NCI-H82 treated with DMSO at 0.1 percent for 48 hours (cell line): ENCODE data around the gene GNS.
"Not testable (repeated sequence)": the region's sequence is repeated elsewhere in the genome, so short reads cannot be mapped to it uniquely, and the experiment has no call there.

Source experiments
- DNase-seq: peaks from one replicate; lab custom pipeline; 2025; ENCODE audit not compliant: unreplicated experiment; lab: John Stamatoyannopoulos, UW

GNS gene

GRCh38 chr12:64700532-64700931 lies 58.7 kb downstream of the GNS start:
- DNase-seq = no peak

DNA sequence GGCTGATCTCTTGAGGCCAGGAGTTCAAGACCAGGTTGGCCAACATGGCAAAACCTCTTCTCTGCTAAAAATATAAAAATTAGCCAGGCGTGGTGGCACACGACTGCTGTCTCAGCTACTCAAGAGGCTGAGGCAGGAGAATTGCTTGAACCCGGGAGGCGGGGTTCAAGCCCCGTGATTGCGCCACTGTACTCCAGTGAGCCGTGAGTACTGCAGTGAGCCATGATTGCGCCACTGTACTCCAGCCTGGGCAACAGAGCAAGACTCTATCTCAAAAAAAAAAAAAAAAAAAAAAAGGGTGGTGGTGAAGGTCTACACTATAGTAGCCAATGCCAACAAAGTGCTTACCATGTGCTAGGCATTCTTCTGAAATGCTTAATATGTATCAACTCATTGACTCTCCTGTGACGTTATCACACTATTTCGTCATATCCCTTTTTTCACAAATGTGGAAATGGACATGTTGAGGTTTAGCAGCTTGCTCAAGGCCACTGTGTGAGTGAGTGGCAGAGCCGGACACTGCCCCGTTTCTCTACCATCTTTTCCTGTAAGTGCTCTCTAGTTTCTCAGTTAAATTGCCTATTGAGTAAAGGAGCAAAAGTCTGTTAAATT lies 59.6 kb downstream of the GNS start:
- no peak for DNase-seq

DNA sequence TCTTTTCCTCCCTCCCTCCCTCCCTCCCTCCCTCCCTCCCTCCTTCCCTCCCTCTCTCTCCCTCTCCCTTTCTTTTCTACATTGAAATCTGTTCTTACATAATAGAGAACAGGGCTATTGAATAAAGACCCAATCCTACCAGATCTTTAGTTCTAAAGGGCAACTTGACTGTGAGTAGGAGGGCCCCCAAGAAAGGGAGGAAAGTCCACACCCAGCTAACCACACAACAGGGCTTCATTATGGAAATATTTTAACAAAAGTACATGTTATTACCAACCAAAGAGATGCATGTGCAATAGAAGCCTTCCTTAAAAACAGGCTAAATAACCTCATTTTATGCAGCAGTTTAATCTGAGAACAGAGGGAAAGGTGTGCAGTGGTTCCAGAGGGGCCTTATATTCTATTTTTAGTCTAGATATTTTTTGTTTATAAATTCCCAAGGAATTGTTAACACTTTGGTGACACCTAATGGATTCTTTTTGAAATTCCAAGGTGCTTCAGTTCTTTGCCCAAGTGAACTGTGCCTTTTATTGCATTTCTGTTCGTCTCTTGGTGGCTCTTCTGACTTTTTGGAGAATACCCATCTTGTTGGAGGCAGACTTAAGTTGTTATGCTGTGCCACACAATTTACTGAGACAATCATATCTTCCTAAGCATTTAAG lies 63.0 kb downstream of the GNS start:
- no peak for DNase-seq

DNA sequence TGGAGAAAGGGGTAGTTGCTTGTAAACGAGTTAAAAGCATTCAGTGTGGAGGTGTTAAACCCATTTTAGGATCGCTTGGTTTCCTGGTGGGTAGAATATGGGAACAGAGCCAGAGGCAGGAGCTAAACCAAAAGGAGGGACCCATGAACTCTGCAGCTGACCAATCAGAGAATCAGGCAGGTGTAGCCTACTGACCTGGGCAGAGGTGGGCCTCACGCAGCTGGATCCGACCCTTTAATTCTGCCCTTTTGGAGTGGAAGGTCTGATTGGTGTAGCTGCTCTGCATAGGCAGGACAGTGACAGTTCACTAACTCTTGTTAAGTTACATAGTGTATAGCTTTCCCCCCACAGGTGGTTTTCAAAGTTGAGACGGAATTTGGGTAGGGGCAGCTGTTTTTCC lies 63.7 kb downstream of the GNS start:
- no peak for DNase-seq

GRCh38 chr12:64694130-64695040 lies 64.8 kb downstream of the GNS start:
- no peak for DNase-seq

DNA sequence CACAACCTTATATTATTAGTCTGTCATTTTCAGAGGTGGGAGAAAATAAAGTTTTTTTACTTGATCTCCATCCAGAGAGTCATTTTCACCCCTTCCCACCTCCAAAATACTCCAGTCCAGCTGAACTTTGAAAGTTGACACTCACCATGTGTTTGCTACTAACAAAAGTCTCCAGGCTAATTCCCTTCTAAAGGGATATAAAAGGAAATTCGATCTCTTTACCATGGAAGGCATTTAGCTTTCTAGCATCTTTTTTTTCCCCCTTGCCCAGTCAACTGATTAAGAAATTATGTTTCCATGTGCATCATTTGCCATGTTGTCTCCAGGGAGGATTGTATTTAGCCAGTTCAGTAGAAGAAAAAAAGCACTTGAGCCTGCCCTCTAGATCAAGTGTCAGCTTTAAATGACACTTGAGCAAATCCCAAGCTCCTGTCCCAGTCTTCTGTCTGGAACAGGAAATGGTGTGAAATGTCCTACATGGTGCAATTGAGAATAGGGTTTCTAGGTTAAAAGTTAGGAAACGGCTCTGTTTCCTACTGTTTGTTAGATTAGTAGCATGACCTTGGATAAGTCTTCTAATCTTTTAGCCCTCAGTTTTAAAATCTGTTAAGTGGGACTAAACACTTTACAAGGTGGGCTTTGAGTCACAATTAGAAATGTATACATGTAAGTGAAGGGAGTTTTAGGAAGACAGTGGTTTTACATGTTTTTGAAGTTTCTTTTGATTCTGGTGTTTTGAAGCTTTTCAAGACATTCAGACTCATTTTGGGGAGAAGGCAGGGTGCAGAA lies 67.2 kb downstream of the GNS start:
- peak; percentile 89 for DNase-seq

- peak; percentile 67 for DNase-seq
Measured at GRCh38 chr12:64691227-64691794, 67.9 kb downstream of the GNS start.

DNA sequence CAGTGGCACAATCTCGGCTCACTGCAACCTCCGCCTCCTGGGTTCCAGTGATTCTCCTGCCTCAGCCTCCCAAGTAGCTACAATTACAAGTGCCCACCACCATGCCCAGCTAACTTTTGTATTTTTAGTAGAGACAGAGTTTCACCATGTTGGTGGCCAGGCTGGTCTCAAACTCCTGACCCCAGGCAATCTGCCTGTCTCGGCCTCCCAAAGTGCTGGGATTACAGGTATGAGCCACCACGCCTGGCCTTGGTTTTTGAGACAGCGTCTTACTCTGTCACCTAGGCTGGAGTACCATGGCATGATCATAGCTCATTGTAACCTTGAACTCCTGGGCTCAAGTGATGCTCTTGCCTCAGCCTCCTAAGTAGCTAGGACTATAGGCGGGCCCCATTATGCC lies 69.0 kb downstream of the GNS start:
- not testable (repeated sequence) for DNase-seq

- DNase-seq = no peak
Measured at GRCh38 chr12:64688715-64689114, 70.5 kb downstream of the GNS start.

GRCh38 chr12:64688219-64688618 lies 71.0 kb downstream of the GNS start:
- DNase-seq = no peak

GRCh38 chr12:64687816-64688215 lies 71.4 kb downstream of the GNS start:
- no peak for DNase-seq

DNA sequence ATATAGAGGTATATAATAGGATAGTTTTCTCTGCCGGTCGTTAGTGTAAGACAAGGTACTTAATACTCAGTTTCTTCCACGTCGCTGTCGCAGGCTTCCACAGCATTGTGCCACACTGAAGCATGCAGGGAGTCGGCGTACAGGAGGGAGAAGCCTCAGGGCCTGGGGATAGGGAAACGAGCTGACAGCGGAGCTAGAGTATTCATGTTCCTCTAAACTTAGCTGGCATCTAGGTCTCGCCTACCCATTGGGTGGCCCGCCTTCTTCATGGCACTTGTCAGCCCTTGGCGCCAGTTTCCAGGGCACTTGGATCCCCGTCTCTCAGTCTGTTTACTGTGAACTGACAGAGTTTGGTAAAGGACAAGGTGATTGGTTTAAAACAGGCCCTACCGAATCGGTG lies 73.6 kb downstream of the GNS start:
- no peak for DNase-seq

DNA sequence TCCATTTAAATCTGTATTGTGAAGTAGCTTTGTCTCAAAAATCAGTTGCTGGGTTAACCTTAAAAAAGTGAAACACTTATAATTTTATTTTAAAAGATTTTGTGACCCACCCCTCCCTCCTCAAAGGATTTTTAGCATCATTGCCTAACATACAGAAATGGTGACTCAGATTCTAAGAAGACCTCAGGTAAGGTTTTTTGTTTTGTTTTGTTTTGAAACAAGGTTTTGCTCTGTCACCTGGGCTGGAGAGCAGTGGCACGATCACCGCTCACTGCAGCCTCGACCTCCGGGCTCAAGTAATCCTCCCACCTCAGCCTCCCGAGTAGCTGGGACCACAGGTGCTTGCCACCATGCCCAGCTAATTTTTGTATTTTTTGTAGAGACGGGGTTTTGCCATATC lies 74.2 kb downstream of the GNS start:
- no peak for DNase-seq

DNA sequence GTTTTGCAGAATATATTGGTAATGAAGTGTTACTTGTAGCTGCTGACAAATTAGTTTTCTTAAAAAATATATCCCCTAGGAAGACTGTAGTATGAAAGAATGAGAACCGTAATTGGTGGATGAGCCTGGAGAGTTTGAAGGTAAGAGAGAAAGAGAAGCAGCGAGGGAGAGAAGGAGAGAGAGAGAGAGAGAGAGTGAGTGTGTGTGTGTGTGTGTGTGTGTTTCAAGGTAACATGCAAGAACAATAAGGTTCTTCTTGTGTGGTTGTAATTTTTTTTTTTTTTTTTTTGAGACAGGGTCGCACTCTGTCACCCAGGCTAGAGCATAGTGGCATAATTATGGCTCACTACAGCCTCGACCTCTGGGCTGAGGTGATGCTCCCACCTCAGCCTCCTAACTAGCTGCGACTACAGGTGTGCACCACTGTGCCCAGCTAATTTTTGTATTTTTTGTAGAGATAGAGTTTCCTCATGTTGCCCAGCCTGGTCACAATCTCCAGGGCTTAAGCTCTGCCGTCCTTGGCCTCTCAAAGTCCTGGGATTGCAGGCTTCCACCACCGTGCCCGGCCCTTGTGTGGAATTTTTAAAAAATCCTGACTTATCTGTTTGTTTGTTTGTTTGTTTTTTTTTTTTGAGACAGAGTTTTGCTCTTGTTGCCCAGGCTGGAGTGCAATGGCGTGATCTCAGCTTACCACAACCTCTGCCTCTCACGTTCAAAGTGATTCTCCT lies 75.2 kb downstream of the GNS start:
- no peak for DNase-seq

GRCh38 chr12:64682572-64683277 lies 76.5 kb downstream of the GNS start:
- DNase-seq = peak; percentile 100

DNA sequence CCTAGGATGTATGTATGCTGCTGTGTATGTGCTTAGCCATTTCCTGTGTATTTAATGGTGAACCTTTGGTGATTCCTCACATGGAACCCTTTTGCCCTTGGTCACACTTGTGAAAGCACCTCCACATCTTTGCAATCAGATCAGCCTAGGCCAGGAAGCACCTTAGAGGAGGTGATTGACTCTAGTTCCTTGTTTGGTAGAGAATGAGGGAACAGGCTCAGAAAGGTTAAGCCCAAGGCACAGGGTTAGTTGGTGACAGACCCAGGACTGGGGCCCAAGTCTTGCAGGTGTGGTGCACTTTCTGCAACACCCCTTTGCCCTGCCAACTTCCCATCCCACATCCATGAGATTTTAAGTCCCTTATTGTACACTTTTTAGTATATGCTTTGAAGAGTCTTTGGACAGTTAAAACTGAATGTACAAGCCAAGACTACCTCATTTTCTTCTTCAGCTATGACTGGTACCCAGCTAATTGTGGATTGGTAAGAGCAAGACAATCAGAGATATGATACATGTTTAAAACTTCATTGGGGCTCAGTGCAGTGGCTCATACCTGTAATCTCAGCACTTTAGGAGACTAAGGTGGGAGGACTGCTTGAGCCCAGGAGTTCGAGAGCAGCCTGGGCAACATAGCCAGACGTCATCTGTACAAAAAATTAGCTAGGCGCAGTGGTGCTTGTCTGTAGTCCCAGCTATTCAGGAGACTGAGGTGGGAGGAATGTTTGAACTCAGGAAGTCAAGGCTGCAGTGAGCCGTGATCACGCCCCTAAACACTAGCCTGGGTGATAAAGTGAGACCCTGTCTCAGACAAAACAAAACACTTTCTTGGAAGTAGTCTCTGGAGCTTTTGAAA lies 77.8 kb downstream of the GNS start:
- no peak for DNase-seq

DNA sequence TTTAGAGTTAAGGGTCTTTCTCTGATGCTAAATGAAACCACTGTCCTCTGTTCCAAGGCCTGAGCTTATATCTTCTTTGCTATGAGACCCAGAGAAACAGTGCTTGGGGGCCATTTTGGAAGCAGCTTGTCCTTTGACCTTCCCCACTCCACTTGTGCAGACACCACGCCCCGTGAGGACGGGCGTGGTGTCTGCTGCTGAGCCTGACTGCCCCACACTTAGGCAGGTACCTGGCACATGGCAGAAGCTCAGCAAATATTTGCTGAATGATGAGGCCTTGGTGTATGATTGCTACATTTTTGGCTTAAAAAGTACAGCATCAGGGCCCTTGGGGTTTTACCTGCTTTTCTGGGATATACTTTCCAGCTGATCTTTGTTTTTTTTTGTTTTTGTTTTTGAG lies 79.0 kb downstream of the GNS start:
- DNase-seq = no peak

- DNase-seq = no peak
Measured at GRCh38 chr12:64679487-64680001, 79.7 kb downstream of the GNS start.
